ENCODE data around the gene FANCM.

Gene FANCM, protein sequence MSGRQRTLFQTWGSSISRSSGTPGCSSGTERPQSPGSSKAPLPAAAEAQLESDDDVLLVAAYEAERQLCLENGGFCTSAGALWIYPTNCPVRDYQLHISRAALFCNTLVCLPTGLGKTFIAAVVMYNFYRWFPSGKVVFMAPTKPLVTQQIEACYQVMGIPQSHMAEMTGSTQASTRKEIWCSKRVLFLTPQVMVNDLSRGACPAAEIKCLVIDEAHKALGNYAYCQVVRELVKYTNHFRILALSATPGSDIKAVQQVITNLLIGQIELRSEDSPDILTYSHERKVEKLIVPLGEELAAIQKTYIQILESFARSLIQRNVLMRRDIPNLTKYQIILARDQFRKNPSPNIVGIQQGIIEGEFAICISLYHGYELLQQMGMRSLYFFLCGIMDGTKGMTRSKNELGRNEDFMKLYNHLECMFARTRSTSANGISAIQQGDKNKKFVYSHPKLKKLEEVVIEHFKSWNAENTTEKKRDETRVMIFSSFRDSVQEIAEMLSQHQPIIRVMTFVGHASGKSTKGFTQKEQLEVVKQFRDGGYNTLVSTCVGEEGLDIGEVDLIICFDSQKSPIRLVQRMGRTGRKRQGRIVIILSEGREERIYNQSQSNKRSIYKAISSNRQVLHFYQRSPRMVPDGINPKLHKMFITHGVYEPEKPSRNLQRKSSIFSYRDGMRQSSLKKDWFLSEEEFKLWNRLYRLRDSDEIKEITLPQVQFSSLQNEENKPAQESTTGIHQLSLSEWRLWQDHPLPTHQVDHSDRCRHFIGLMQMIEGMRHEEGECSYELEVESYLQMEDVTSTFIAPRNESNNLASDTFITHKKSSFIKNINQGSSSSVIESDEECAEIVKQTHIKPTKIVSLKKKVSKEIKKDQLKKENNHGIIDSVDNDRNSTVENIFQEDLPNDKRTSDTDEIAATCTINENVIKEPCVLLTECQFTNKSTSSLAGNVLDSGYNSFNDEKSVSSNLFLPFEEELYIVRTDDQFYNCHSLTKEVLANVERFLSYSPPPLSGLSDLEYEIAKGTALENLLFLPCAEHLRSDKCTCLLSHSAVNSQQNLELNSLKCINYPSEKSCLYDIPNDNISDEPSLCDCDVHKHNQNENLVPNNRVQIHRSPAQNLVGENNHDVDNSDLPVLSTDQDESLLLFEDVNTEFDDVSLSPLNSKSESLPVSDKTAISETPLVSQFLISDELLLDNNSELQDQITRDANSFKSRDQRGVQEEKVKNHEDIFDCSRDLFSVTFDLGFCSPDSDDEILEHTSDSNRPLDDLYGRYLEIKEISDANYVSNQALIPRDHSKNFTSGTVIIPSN (N-terminal part only)

DNA sequence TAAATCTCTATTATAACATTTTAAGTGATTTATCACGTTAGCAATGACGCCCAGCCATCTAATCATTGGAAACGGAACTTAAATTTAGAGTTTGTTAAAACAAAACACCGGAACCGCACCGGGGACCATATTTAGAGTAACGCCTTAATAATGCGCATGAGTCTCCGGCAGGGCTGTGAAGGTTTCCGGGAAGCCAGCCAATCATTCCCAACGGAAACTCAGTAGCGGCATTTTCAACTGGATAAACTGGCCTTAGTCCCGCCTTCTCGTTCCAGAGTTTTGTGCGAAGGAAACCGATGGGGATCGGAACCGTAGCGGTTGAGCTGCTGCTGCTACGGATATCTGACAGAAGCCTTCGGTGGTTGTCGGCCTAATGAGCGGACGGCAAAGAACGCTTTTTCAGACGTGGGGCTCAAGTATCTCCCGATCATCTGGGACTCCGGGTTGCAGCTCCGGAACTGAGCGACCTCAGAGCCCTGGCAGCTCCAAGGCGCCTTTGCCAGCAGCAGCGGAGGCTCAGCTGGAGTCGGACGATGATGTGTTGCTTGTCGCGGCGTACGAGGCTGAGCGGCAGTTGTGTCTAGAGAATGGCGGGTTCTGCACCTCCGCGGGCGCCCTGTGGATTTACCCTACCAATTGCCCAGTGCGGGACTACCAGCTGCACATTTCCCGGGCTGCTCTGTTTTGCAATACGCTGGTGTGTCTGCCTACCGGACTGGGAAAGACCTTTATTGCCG lies at the start of gene FANCM:
Gene FANCM, plus strand, starts transcription at position 272 of the 737 bp plus-strand sequence. Its CDS starts 102 bp downstream, at position 374.
- peak; percentile 98 for DNase-seq
- in situ Hi-C loops (cut with MboI; ENCODE audit: low pct_unique_long_range_greater_than_20kb, low sequenced_read_pairs) = no loop called here

DNA sequence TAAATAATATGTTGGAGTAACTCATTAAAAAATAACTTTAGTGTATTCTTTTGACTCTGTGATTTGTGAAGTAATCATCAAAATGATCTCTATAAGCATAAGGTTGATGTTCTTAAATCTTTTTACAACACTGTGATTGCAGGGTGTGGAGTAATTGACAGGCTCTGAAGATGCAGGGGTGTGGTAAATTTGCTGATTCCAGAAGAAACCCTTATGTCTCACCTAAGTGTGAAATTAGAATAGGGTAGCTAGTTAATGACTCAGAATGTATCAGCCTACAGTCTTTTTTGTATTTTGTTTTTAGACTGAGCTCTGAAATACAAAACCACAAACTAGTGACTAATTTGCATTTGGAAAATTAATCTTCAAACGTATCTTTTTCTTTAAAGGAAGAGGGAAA lies 45.9 kb upstream of the FANCM start:
- in situ Hi-C loops (cut with MboI; ENCODE audit: low pct_unique_long_range_greater_than_20kb, low sequenced_read_pairs) = no loop called here
- DNase-seq = no peak

DNA sequence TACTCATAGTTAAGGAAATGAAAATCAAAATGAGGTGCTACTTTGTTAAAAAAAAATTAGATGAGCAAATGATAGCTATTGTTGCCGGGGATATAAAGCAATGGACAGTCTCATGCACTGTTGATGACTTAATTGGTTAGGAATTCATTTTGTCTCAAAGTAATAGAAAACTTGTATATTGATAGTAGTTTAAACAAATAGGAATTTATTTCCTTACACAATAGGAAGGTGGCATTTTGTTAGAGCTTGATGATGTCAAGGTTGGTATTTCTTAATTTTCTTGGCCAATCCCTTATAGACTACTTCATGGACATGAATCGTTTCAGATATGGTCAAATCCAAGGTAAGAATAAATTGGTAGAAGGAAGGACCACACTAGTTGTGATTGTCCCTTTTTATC lies 44.0 kb upstream of the FANCM start:
- DNase-seq = no peak
- in situ Hi-C loops (cut with MboI; ENCODE audit: low pct_unique_long_range_greater_than_20kb, low sequenced_read_pairs) = no loop called here

DNA sequence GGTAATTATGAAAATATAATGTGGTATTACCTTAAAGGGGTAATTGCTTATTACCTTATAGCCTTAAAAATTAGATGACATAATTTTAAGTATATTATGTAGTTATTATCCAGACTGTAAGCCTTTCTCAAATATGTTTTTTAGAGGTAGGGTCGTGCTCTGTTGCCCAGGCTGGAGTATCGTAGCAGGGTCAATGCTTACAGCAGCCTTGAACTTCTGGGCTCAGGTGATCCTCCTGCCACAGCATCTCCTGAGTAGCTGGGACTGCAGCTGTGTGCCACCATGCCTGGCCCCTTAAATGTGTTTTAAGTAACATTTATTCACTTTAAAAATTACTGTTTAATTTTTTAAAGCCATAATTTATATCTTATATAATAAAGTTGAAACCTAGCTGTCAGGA lies 41.5 kb upstream of the FANCM start:
- in situ Hi-C loops (cut with MboI; ENCODE audit: low pct_unique_long_range_greater_than_20kb, low sequenced_read_pairs) = no loop called here

DNA sequence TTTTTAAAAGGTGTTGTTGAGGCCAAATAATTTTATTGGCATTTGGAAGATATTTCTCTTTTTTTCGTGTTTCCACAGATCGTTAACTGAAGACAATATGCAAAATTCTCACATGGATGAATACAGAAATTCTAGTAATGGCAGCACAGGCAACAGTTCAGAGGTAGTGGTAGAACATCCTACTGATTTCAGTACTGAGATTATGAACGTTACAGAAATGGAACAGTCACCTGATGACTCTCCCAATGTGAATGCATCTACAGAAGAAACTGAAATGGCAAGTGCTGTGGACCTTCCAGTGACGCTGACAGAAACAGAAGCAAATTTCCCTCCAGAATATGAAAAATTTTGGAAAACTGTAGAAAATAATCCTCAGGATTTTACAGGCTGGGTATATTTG lies 40.6 kb upstream of the FANCM start:
- in situ Hi-C loops (cut with MboI; ENCODE audit: low pct_unique_long_range_greater_than_20kb, low sequenced_read_pairs) = no loop called here
- no peak for DNase-seq

More for the DNA sequence above, 41.5 kb upstream of the FANCM start:
- DNase-seq = no peak

DNA sequence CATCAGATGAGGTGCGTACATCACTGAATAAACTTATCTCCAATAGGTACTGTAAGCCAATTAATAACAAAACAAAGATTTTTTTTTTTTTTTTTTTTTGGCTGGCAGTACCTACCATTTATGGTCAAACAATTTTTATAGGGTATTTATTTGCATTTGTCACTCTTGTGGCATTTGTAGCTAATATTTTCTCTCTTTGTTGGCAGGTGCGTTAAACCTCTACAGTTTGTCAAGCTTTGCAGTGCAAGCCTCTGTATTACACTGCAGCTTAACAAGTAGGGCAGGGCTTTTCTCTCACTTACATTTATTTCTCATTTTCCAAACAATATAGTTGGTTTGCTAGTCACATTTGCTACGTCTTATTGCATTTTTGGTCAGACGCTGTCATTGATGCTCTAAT lies 39.5 kb upstream of the FANCM start:
- in situ Hi-C loops (cut with MboI; ENCODE audit: low pct_unique_long_range_greater_than_20kb, low sequenced_read_pairs) = no loop called here
- no peak for DNase-seq

DNA sequence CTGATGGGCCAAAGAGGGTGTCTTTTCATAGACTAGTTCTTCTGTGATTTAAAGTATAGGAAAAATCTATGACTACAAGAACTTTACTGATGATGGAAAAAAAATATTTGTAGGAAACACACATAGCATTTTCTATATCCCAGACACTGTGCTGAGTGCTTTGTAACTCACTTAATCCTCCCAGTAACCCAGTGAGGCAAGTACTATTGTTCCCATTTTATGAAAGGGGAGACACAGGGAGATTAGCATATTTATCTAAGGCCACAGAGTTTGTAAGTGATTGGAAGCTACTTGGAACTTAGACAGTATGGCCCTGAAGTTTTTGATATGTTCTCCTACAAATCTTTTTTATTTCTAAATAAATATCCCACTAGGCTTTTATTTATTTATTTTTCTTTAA lies 31.9 kb upstream of the FANCM start:
- in situ Hi-C loops (cut with MboI; ENCODE audit: low pct_unique_long_range_greater_than_20kb, low sequenced_read_pairs) = no loop called here
- DNase-seq = no peak

DNA sequence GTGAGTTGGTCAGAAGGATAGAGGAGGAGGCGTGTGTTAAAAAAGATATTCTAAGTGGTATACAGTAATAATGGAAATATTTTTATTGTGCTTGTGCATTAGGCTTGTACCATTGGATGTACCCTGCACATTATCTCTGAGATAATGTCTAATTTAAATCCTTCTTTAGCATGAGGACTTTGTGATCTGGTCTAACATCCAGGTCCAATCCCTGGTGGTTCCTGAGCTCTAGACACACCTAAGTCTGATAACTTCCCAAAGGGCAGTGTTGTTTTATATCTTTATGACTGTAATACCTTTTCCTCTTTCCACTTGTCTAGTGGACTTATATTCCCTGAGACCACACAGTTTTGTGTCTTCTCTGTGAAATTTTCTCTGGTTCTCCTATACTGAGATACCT lies 31.2 kb upstream of the FANCM start:
- DNase-seq = no peak
- in situ Hi-C loops (cut with MboI; ENCODE audit: low pct_unique_long_range_greater_than_20kb, low sequenced_read_pairs) = no loop called here

DNA sequence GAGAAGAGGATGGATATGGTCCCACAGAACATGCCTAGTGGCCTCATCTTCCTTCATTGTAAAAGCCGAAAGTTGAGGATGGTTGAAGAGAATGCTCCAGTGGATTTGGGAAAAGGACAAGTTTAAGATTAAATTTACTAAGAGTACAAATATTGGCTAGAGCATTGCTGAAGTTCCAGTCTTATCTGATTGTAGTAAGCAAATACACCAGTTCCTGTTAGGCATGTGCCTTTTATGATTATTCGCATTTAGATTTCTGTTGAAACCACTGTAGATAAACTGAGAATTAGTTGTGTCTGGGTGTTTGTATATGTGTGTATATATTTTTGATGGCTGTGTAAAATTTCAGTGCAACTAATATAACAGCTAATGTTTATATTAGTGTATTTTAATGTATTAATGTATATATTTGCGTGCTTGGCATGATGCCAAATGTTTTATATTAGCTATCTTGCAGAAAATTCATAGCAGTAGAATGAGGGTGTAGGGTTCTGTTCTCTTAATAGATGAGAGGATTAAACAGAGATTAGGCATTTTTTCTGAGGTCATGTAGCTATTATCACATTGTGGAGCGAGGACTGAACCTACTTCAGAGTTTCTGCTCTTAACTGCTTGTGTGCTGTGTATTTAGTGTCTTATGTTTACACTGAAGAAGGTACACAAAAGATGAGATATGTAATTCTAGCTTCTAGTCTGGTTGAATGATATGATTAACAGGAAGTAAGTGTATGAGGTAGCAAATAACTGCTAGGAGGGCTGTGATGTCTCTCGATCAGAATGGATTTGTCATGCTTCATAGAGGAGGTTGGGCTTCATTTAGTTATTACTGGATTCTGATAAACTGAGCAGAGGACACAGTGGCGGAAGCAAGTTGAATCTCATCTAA lies 22.6 kb upstream of the FANCM start:
- no peak for DNase-seq
- in situ Hi-C loops (cut with MboI; ENCODE audit: low pct_unique_long_range_greater_than_20kb, low sequenced_read_pairs) = no loop called here

DNA sequence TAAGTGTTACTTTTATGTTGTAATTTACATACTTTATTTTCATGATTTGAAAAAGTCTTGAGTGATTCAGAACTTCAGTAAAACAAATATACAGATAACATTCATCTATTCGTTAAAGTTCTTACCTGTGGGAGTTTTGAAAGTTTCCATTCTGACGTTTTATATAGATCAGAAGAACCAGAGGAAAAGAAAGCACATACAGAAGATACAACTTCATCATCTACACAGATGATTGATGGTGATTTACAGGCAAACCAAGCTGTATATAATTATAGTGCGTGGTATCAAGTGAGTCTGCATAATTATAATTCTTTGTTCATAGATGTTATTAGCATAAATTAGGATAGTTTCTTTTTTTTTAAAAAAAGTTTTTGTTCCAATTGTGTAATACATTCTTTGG lies 21.4 kb upstream of the FANCM start:
- in situ Hi-C loops (cut with MboI; ENCODE audit: low pct_unique_long_range_greater_than_20kb, low sequenced_read_pairs) = no loop called here
- no peak for DNase-seq

DNA sequence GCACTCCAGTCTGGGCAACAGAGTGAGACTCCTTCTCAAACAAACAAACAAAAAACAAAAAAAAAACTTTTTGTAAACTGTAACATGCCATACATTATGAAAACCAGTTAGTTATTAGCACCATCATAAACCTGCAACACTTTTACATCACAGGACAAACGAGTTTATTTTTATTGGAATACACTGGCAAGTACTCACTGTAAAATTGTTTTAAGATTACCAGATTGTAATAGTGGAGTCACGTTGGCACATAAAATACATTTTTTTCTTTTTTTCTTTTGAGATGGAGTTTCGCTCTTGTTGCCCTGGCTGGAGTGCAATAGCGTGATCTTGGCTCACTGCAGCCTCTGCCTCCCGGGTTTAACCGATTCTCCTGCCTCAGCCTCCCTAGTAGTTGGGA lies 17.1 kb upstream of the FANCM start:
- in situ Hi-C loops (cut with MboI; ENCODE audit: low pct_unique_long_range_greater_than_20kb, low sequenced_read_pairs) = no loop called here
- DNase-seq = no peak

DNA sequence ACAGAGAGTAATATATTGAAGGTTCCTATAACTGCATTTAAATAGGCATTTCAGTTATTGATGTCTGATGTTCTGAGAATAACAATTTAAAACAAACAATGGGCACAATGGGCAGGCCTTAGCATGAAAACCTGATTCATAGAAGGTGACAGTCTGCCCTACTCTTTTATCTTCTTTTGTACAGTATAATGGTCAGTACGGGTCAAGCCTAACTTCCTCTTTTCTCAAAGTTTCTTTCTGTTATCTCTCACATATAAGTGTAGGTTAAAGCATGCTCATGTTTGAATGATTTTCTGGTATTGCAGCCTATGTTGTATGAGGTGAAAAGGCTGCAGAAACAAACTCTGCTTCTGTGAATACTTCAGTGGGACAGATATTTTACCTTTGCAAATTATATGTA lies 15.6 kb upstream of the FANCM start:
- in situ Hi-C loops (cut with MboI; ENCODE audit: low pct_unique_long_range_greater_than_20kb, low sequenced_read_pairs) = no loop called here
- DNase-seq = no peak

DNA sequence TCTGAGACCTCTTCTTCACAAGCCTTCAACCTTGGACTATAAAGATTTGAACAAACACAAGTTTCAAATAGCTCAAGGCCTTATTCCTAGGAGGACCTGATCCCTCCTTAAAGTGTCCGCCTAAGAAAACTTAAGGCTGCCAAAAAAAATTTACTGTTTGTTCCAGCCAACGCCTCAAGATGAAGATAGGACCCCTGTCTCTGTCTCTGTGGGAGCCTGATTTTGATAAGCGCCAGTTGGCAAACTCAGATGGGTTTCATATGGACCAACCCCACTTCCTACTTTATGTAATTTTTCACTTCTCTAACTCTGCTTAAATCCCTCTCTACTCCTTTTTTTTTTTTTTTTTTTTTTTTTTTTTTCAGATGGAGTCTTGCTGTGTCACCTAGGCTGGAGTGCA lies 12.5 kb upstream of the FANCM start:
- in situ Hi-C loops (cut with MboI; ENCODE audit: low pct_unique_long_range_greater_than_20kb, low sequenced_read_pairs) = no loop called here
- no peak for DNase-seq

DNA sequence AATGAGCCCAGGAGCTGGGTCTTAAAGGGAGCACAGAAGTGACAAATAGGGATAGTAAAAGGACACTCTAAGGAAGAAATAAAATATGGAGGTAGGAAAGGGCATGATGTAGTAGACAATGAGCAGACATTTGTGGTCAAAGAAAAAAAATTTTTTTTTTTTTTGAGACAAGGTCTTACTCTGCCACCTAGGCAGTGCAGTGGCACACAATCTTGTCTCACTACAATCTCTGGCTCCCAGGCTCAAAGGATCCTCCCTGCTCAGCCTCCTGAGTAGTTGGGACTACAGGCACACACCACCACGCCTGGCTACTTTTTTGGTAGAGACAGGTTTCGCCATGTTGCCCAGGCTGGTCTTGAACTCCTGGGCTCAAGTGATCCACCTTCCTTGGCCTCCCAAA lies 10.0 kb upstream of the FANCM start:
- in situ Hi-C loops (cut with MboI; ENCODE audit: low pct_unique_long_range_greater_than_20kb, low sequenced_read_pairs) = no loop called here
- DNase-seq = no peak

DNA sequence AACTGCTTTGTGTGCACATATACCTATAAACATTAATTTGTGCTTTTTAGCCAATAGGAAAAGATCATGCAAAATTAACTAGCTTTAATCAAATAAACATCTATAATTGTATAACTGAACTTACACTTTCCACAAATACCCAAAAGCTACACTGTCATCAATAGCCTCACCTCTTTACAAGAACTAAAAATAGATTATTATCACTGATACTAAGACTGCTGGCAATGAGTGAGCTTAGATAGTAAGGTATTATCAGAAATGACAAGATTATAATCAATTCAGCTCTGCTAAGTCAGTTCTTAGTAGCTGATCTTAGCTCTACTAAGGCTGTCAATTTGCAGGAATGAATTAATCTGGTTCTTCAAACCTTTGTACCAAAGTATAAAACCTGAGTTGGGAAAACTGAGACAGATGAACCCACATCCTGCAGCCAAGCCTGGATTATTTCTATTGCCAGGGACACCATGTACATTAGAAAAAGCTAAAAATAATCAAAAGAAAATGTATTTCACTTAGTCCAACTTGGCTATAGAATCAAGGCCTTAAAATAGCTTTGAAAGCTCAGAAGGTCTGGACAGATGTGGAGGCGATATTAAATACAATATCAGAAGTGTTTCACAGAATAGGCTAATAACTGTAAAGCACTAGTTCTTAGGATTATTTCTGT lies 6.6 kb upstream of the FANCM start:
- DNase-seq = no peak

DNA sequence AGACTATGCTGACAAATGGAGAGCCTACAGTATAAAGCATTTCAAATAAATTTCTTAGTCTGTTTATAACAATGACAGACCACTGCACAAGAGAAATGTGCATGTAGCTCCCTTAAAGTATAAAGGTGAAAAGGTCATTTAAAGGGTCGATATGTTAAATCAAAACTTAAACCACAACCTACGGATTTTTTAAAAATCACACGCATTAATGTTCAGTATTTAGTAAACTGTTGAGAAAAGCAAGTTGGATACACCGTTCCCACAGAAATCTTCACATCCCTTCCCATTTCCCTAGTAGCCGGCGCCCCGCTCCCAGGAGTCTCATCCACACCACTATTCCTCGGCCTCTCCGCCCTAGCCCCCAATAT lies 2.1 kb upstream of the FANCM start:
- in situ Hi-C loops (cut with MboI; ENCODE audit: low pct_unique_long_range_greater_than_20kb, low sequenced_read_pairs) = no loop called here
- no peak for DNase-seq

More for the DNA sequence above, 6.6 kb upstream of the FANCM start:
- in situ Hi-C loops (cut with MboI; ENCODE audit: low pct_unique_long_range_greater_than_20kb, low sequenced_read_pairs) = no loop called here

DNA sequence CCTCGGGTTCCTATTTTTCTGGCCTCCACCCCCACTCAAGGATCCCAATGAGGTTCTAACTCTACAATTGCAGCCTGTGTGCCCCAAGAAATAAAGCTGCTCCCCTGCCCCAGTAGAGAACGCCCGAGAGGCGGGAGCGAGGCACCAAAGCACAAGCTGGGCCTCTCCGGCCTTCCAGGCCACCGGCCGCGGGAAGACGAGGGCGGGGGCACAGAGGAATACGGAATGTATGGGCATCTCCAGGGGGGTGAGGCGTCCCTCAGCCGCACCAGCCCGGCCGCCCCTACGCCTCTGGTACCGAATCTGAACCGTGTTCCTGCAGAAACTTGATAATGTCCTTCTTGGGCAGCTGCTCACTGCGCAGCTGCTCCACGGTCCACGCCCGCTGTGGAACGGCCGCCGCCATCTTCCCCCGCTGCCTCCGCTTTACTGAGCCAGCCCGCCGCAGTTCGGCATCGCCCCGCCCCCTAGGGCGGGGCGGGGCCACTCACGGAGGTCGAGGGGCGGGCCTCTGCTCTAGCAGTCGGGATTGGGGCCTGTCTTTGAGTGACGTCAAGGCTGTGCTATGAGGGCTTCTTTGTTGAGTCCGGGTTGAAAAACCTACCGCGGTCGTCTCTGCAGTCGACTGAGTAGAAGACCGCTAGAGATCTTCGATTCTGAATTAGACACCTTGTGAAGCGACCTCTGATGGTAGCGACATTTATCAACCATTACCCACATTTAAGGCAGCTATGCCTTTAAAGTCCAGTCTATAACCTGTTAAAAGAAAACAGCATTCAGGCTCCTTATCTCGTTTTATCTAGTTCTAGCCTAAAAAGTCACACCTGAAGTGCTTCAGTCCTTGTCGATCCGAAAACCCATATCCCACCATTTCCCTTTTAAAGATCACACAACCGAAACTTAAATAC lies 1.4 kb upstream of the FANCM start, which contains the start of gene FKBP3:
Gene FKBP3, minus strand, starts transcription at position 431 of the 908 bp plus-strand sequence. Its CDS starts 25 bp downstream, at position 406.
- DNase-seq = peak; percentile 99
- in situ Hi-C loops (cut with MboI; ENCODE audit: low pct_unique_long_range_greater_than_20kb, low sequenced_read_pairs) = no loop called here

Data from KBM-7 (cell line).